ENCODE results near the gene DDX51. TPM values are rescaled to one million over a fixed set of nuclear protein-coding genes. Genes with fewer than 3 reads are reported as not detected.

The DDX51 gene
- total RNA-seq, 6 donors from 2014 or later = 8.7 to 23.5 (median 19.2) TPM

- Histone ChIP-seq H3K27ac (no peak overlapping the region), H3K36me3 (no peaks in the 10 kb centered on the region), H3K4me3 (no peak overlapping the region), H3K4me1 (no peaks in the 10 kb centered on the region), H3K9me3 (no peaks in the 10 kb centered on the region), H3K27me3 (peaks cover 0 to 6% (median 0%) of the 10 kb centered on the region in 4 donors)
- ATAC-seq (ENCODE audit: low FRiP score in 2 of 2) = no peak
- peak in 1 of 2 donors; percentile 73 for DNase-seq
- 84% methylated on average over 30 of the region's 31 CpGs; no CpG with 5 or more reads in 1 of the 2 donors for WGBS, 2 donors
- TF ChIP-seq POLR2AphosphoS5 (IDR thresholded peaks at IDR 0.05) (no peak), EP300 (IDR thresholded peaks at IDR 0.05) (no peak), CTCF (IDR thresholded peaks at IDR 0.05) (no peak), POLR2A (IDR thresholded peaks at IDR 0.05) (no peak)
Measured at GRCh38 chr12:132168311-132169031, 24.4 kb upstream of the DDX51 start.

GRCh38 chr12:132167611-132168310 is 23.6 kb upstream of the DDX51 start:
- Histone ChIP-seq H3K27me3 (peaks cover 0 to 6% (median 0%) of the 10 kb centered on the region in 4 donors), H3K36me3 (no peaks in the 10 kb centered on the region), H3K4me1 (peaks cover 5 to 7% (median 6%) of the 10 kb centered on the region in 4 donors), H3K27ac (no peak overlapping the region), H3K4me3 (no peak overlapping the region), H3K9me3 (no peaks in the 10 kb centered on the region)
- 71 to 76% methylated on average over 20 to 30 of the region's 30 CpGs for WGBS, 2 donors
- no peak for ATAC-seq (ENCODE audit: low FRiP score in 2 of 2)
- DNase-seq = peak in 1 of 2 donors; percentile 56
- TF ChIP-seq POLR2AphosphoS5 (IDR thresholded peaks at IDR 0.05) (no peak), EP300 (IDR thresholded peaks at IDR 0.05) (no peak), POLR2A (IDR thresholded peaks at IDR 0.05) (no peak), CTCF (IDR thresholded peaks at IDR 0.05) (no peak)

DNA sequence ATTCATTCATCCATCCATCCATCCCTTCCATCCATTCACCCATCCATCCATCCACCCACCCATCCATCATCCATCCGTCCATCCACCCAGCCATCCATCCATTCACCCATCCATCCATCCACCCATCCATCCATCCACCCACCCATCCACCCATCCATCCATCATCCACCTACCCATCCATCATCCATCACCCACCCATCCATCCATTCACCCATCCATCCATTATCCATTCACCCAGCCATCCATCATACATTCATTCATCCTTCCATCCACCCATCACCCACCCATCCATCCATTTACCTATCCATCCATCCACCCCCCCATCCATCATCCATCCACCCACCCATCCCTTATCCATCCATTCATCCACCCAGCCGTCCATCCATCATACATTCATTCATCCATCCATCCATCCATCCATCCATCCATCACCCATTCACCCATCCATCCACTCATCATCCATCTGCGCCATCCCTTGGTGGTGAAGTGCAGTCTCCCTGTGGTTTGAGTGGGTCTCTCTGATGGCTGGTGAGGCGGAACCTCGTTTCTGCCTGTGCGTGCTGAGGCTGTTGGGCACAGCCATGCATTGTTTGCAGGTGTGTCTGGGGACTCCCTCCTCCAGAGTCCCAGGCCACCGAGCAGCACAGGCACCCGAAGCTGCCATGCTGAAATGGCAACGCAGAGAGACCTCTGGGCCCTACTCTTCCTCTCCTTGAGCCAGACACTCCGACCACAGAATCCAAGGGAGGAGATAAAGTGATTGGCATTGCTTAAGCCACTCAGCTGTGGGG is 22.9 kb upstream of the DDX51 start:
- ATAC-seq (ENCODE audit: low FRiP score in 2 of 2) = no peak
- DNase-seq = no peak
- Histone ChIP-seq H3K4me3 (no peak overlapping the region), H3K27ac (no peak overlapping the region), H3K9me3 (no peaks in the 10 kb centered on the region), H3K36me3 (no peaks in the 10 kb centered on the region), H3K4me1 (peaks cover 10 to 15% (median 13%) of the 10 kb centered on the region in 4 donors), H3K27me3 (peaks cover 0 to 6% (median 0%) of the 10 kb centered on the region in 4 donors)
- WGBS, 2 donors = 84 to 91% methylated on average over 10 of the region's 10 CpGs
- TF ChIP-seq POLR2A (IDR thresholded peaks at IDR 0.05) (no peak), POLR2AphosphoS5 (IDR thresholded peaks at IDR 0.05) (no peak), EP300 (IDR thresholded peaks at IDR 0.05) (no peak), CTCF (IDR thresholded peaks at IDR 0.05) (no peak)

DNA sequence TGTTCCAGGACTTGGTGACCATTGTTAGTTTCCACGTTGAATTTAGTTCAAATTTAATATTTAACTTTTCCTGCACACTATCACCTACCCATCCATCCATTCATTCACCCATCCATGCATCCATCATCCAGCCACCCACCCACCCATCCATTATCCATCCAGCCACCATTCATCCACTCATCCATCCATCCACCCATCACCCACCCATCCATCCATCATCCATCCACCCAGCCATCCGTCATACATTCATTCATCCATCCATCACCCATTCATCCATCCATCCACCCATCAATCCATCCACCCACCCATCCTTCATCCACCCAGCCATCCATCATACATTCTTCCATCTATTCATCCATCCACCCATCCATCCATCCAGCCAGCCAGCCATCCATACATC is 22.0 kb upstream of the DDX51 start:
- TF ChIP-seq POLR2A (IDR thresholded peaks at IDR 0.05) = no peak
- Histone ChIP-seq H3K4me3 (no peak overlapping the region), H3K4me1 (peaks cover 10 to 17% (median 14%) of the 10 kb centered on the region in 4 donors), H3K27ac (no peak overlapping the region), H3K9me3 (no peaks in the 10 kb centered on the region), H3K36me3 (no peaks in the 10 kb centered on the region), H3K27me3 (peaks cover 0 to 4% (median 0%) of the 10 kb centered on the region in 4 donors)
- ATAC-seq (ENCODE audit: low FRiP score in 2 of 2) = no peak
- no peak for DNase-seq
- 93 to 95% methylated on average over 2 of the region's 2 CpGs for WGBS, 2 donors

DNA sequence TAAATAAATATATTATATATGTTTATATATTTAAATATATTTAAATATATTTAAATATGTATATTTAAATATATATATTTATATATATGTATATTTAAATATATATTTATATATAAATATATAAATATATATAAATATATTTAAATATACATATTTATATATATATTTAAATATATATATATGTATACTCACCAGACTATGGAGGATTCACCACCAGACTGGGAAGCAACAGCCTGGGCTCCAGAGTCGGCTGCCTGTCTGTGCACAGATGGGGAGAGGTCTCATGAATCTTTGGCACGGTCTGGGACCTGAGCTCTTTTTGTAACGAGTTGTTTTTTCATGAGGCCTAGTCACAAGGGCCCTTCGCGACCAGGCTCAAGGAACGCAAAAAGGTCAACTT is 21.5 kb upstream of the DDX51 start:
- Histone ChIP-seq H3K4me1 (peaks cover 10 to 17% (median 14%) of the 10 kb centered on the region in 4 donors), H3K27ac (no peak overlapping the region), H3K27me3 (no peaks in the 10 kb centered on the region), H3K36me3 (no peaks in the 10 kb centered on the region), H3K4me3 (no peak overlapping the region), H3K9me3 (no peaks in the 10 kb centered on the region)
- TF ChIP-seq POLR2AphosphoS5 (IDR thresholded peaks at IDR 0.05) (no peak), EP300 (IDR thresholded peaks at IDR 0.05) (no peak), POLR2A (IDR thresholded peaks at IDR 0.05) (no peak), CTCF (IDR thresholded peaks at IDR 0.05) (no peak)
- no peak for ATAC-seq (ENCODE audit: low FRiP score in 2 of 2)
- 91 to 95% methylated on average over 6 of the region's 6 CpGs for whole genome bisulfite sequencing, 2 donors
- DNase-seq = no peak

Measured in upper lobe of left lung (tissue), 6 donors.